GM21529 (cell line): Measurements from ENCODE around the gene USP2.

Source experiments
- ATAC-seq: cut with Tn5 transposase; IDR thresholded peaks from one replicate; pipeline ENCODE4 v1.9.1; 2021; ENCODE audit not compliant: unreplicated experiment

USP2 gene

DNA sequence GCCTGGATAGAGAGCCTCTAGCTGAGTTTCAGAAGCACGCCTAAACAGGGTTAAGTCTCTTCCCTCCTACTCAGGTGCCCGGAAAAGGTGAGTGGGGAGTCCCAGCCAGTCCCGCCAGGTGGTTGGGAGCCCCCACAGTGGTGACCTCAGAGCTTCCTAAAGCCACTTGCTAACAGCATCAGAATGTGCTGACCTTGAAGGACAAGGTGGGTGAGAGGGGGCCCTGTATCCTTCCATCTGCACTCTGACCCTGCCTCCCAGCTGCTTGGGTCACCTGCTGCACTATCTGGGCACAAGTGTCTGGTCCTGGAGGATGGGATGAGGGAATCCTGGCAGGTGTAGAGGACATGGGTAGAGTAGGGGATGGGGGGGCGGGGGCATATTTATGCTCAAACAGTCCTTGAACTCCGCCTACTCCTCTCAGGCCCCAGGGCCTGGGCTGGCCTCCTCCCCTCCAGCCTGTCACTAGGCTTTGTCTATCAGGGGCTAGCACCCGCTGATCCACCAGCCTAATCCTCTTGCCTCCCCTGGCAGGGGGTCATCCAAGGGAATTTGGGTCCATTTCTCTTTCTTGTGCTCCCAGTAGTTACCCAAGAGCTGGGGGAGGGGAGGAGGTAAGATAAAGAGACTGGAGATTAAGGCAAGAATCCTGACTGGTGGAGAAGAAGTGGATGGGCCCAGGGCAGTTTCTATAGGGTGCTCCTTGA, 3.4 kb downstream of the USP2 start:
- no peak for ATAC-seq

GRCh38 chr11:119377112-119377901, 4.2 kb downstream of the USP2 start:
- no peak for ATAC-seq

- no peak for ATAC-seq
These were observed 5.2 kb downstream of the USP2 start for GRCh38 chr11:119376197-119376847.

- no peak for ATAC-seq
These were observed 5.9 kb downstream of the USP2 start for GRCh38 chr11:119375337-119376196.

- no peak for ATAC-seq
These were observed 6.7 kb downstream of the USP2 start for GRCh38 chr11:119374632-119375336.

DNA sequence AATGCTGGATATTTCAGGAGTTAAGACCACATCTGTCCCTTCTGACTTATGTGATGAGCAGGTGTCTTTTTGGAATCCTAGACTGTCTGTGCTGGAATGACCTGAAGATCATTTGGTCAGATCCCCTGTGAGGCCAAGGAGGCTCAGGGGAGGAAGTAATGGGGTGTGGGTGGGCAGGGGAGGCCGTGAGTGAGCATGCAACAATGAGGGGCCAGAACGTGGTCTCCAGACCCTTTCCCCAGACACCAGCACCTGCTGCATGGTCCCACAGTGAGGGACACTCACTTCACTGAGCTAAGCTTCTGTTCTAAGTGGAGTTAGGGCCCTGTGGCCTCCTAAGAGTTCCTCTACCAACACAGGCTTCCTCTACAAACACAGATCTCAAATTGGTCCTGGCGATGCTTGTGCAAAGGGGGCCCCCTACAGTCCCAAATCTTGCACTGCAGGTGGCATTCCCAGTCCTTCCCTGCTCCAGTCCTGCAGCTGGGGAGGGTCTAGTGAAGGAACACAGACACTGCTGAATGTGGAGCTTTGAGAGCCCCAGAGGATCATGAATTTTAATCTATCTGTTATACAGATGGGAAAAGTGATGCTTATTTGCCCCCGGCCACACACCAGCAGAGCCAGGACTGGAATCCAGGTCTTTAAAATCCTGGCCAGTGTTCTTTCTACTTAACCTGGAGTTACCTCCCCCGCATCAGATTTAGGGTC, 7.4 kb downstream of the USP2 start:
- ATAC-seq = no peak

DNA sequence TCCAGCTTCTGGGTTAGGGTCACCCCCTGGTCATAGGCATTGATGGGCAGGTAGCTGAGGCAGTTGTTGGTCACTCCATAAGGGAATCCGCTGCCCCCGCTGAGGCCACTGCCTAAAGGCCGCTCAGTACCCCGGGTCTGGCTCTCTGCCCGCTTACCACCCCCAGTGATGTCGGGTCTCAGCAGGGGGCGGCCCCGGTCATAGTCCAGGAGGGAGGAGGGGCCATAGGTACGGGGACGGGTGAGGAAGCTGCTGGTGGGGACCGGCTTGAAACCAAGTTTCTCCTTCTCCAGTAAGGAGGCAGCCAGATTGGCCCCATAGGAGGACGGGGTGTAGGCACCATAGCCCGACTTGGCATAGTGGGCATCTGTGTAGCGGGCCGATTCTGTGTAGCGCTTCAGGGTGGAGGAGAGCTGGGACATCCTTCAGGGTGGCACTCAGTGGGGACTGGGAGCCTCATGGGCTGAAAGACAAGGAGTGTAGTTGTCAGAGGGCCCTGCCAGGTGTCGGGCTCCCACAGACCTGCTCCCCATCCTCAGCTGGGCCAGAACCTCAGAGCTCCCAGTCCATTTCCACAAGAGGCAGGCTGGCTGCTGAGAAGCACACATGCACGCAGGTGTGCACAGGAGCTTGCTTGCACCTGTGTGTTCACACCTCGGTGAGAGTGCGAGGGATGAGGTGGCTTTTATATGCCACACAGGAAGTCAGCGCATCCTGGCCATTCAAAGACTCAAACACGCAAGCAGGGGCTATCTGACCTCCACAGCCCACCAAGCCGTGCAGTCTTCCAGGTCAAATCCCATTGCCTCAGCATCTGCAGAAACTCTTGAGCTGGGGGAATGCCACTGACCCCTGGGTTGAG, 8.2 kb downstream of the USP2 start:
- ATAC-seq = no peak

- ATAC-seq = no peak
These were observed 9.0 kb downstream of the USP2 start for GRCh38 chr11:119372260-119373058.

DNA sequence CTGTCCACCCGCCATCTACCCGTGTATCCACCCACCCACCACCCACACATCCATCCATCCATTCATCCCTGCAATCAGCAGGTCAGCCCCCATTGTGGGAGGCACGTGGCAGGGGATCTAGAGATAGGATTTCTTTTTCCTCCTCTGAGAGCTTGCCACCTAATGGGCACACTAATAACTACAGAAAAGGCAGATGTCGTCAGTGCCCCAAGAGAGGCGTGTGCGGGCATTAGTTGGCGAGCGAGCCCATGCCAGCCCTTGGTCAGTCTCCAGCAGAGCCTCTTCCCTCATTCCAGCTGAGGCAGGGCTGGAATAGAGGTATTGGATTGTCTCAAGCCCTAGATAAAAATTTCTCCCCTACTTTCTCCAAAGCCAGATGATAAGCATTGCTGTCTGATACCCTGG, 9.7 kb downstream of the USP2 start:
- no peak for ATAC-seq

GRCh38 chr11:119371067-119371601, 10.4 kb downstream of the USP2 start:
- no peak for ATAC-seq

GRCh38 chr11:119370486-119371046, 10.9 kb downstream of the USP2 start:
- ATAC-seq = no peak

DNA sequence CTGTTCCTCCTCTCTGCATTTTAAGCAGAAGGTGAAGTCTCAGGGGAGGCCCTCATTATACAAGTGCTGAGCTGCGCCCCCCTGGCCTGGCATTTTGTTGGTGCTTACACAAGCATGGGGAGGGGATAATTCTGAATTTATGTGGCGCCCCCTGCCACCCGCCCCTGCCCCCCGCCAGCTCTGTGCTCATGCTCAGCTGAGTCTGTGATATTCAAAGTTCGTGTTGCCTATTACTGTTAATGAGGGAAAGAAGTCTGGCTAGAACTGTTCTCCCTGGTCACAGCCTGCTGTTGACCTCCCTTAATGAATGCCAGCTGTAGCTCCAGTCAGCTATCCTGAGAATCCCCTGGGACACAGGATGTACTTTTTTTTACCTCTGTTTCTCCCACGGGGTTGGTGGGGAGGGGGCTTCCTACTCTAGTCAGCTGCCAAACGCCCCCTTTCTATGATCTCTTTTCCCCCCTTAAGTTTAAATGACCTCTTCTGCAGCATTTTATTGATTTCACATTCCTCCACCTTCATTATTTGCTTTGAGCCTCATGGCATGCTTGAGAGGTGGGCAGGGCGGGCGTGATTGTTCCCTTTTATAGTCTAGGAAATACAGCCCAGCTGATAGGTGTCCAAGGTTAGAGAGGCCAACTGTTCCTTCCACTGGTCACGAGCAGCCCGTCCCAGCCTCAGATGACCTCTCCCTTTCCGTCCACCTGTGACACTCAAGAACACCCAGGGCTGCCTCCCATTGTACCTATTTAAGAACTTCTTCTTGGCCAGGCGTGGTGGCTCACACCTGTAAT, 12.2 kb downstream of the USP2 start:
- ATAC-seq = no peak

- no peak for ATAC-seq
These were observed 13.1 kb downstream of the USP2 start for GRCh38 chr11:119368121-119369034.

DNA sequence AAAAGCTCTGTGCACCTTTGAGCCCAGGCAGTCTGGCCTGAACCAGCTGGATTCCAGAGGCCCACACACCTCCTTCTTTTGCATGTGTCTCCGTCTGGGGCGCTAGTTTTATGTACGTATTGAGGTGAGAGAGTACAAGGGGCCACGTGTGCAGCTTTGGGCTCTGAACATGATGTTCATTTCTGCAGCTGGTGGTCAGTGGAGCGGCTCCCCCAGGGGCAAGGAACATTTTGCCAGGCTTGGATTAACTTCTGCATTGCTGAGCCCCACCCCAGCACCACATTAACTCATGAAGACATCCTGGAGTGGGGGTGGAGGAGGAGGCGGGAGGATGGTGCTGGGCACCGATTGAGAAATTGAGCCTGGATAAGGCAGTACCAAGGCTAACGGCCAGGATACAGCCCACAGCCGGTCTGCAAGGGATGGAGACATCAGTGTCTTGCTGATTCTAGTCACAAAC, 13.8 kb downstream of the USP2 start:
- ATAC-seq = no peak
